Smooth muscle cell (in vitro differentiated cells): ENCODE data around the gene FGGY. TPM values are rescaled to one million over a fixed set of nuclear protein-coding genes. Genes with fewer than 3 reads are reported as not detected.
"Not testable (repeated sequence)": the region's sequence is repeated elsewhere in the genome, so short reads cannot be mapped to it uniquely, and the experiment has no call there.

Experiments
- DNase-seq: peaks from one replicate; lab custom pipeline; 2025; ENCODE audit not compliant: unreplicated experiment; lab: John Stamatoyannopoulos, UW
- H2AFZ ChIP-seq: fragments of 200-600 bp; sonication (generic); 2 replicates; pipeline ENCODE4 v1.6.0; 2016; ENCODE audit warnings: antibody characterized with exemption, low read depth, mild to moderate bottlenecking
- H3F3A ChIP-seq: fragments of 200-600 bp; sonication (generic); 2 replicates; pipeline ENCODE4 v1.6.0; 2017; ENCODE audit warnings: antibody characterized with exemption, low read depth
- H3K27ac ChIP-seq: fragments of 200-600 bp; sonication (generic); 2 replicates; pipeline ENCODE4 v1.5.1; 2016; ENCODE audit warnings: low read depth, mild to moderate bottlenecking
- H3K27me3 ChIP-seq: fragments of 200-600 bp; sonication (generic); 2 replicates; pipeline ENCODE4 v1.6.1; 2016; ENCODE audit warnings: low read depth, mild to moderate bottlenecking
- H3K36me3 ChIP-seq: fragments of 200-600 bp; sonication (generic); 2 replicates; pipeline ENCODE4 v1.5.1; 2016; ENCODE audit warnings: low read depth
- H3K4me1 ChIP-seq: fragments of 200-600 bp; sonication (generic); 2 replicates; pipeline ENCODE4 v1.5.1; 2016; ENCODE audit warnings: low read depth
- H3K4me2 ChIP-seq: fragments of 200-600 bp; sonication (generic); 2 replicates; pipeline ENCODE4 v1.6.0; 2016; ENCODE audit warnings: mild to moderate bottlenecking
- H3K4me3 ChIP-seq: fragments of 200-600 bp; sonication (generic); 2 replicates; pipeline ENCODE4 v1.5.1; 2016; ENCODE audit warnings: mild to moderate bottlenecking
- H3K79me2 ChIP-seq: fragments of 200-600 bp; sonication (generic); 2 replicates; pipeline ENCODE4 v1.6.0; 2016; ENCODE audit warnings: low read depth, mild to moderate bottlenecking
- H3K9ac ChIP-seq: fragments of 200-600 bp; sonication (generic); 2 replicates; pipeline ENCODE4 v1.6.0; 2016; ENCODE audit warnings: low read depth
- H3K9me3 ChIP-seq: fragments of 200-600 bp; sonication (generic); replicated peaks from 2 replicates; pipeline ENCODE4 v1.5.1; 2016; ENCODE audit warnings: low read depth
- H4K20me1 ChIP-seq: fragments of 200-600 bp; sonication (generic); 2 replicates; pipeline ENCODE4 v1.6.0; 2016; ENCODE audit warnings: low read depth
- WGBS: methylation state at CpG from one replicate; pipeline ENCODE4 v1.1.7; 2016; ENCODE audit warnings: low lambda C conversion rate; 5-methylcytosine and 5-hydroxymethylcytosine counted together
- polyA plus RNA-seq: library from polyadenylated mRNA; unstranded; fragments of >200 nt; fragmentation: Nextera tagmentation; extraction: Ambion mirVana; gene quantifications from 2 replicates; pipeline ENCODE4 v1.2.1, GENCODE V29; 2016
- total RNA-seq: library from RNA; depleted of rRNA; stranded (reverse); fragments of >200 nt; gene quantifications from 2 replicates; pipeline ENCODE4 v1.2.3, GENCODE V29; 2014
- TF ChIP-seq, protein P1 (sequence below): fragments of 200-600 bp; sonication (generic); IDR thresholded peaks from 2 replicates; pipeline ENCODE4 v1.5.1; 2017; ENCODE audit warnings: borderline replicate concordance, mild to moderate bottlenecking, antibody characterized with exemption; ENCODE audit not compliant: insufficient read depth, poor library complexity, severe bottlenecking

FGGY gene
- total and polyA plus RNA-seq, 2 experiments from 2014 or later: 5.1 to 9.2 TPM

DNA sequence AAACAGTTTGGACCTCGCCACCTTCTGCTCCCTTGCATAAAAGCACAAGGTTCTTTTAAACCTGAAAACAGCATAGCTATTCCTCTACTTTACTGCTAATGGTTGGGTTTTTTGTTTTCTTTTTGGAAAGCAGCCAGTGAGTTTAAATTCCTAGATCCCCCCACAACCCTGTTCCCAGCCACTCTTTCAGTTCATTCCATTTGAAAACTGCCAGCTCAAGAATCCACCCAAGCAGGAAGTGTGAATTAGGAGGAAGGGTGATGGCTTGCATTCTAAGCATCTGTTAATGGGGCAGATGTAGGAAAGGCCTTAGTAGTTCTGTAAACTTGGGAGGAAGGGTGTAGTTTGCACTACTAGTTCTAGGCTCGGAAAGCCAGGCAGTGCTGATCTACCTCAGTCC is 344.9 kb downstream of the FGGY start:
- no peaks in the 10 kb centered on the region for H3K4me1 ChIP-seq
- no peaks in the 10 kb centered on the region for H3K36me3 ChIP-seq
- peaks cover 10% of the 10 kb centered on the region for H3F3A ChIP-seq
- WGBS: 78% methylated on average over 2 of the region's 2 CpGs
- no peaks in the 10 kb centered on the region for H4K20me1 ChIP-seq
- H3K9ac ChIP-seq: no peak overlapping the region
- no peak overlapping the region for H3K4me2 ChIP-seq
- H3K27me3 ChIP-seq: no peaks in the 10 kb centered on the region
- peak overlapping the region; percentile 17 for H3K27ac ChIP-seq
- DNase-seq: no peak
- H3K4me3 ChIP-seq: no peak overlapping the region
- no peaks in the 10 kb centered on the region for H3K9me3 ChIP-seq
- no peaks in the 10 kb centered on the region for H3K79me2 ChIP-seq
- TF ChIP-seq, protein P1, sequence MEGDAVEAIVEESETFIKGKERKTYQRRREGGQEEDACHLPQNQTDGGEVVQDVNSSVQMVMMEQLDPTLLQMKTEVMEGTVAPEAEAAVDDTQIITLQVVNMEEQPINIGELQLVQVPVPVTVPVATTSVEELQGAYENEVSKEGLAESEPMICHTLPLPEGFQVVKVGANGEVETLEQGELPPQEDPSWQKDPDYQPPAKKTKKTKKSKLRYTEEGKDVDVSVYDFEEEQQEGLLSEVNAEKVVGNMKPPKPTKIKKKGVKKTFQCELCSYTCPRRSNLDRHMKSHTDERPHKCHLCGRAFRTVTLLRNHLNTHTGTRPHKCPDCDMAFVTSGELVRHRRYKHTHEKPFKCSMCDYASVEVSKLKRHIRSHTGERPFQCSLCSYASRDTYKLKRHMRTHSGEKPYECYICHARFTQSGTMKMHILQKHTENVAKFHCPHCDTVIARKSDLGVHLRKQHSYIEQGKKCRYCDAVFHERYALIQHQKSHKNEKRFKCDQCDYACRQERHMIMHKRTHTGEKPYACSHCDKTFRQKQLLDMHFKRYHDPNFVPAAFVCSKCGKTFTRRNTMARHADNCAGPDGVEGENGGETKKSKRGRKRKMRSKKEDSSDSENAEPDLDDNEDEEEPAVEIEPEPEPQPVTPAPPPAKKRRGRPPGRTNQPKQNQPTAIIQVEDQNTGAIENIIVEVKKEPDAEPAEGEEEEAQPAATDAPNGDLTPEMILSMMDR: no peak
- H2AFZ ChIP-seq: no peak overlapping the region

DNA sequence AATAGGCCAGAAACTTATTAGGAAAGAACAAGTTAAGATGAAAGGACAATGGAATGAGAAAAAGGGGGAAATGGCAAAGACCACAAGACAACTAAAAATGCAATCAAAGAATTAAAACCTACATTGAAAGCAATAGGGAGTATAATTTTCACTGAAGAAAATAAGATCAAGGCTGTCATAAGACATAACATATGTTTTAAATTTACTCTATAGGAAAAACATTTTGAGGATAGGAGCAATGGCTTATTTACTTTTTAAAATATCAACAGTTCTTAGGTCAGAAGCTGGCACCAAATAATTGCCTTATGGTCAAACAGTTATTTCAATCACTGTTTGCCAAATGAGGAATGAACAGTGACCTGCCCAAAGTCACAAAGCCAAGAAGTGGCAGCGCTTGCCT is 346.6 kb downstream of the FGGY start:
- Histone ChIP-seq H3F3A (peaks cover 10% of the 10 kb centered on the region), H3K4me1 (no peaks in the 10 kb centered on the region), H3K27ac (no peak overlapping the region), H3K9me3 (no peaks in the 10 kb centered on the region), H3K79me2 (no peaks in the 10 kb centered on the region), H3K36me3 (no peaks in the 10 kb centered on the region), H3K4me3 (no peak overlapping the region), H3K27me3 (no peaks in the 10 kb centered on the region), H3K4me2 (no peak overlapping the region), H3K9ac (no peak overlapping the region), H2AFZ (no peak overlapping the region), H4K20me1 (no peaks in the 10 kb centered on the region)
- TF ChIP-seq, protein P1: no peak
- no peak for DNase-seq
- WGBS: 97% methylated on average over 1 of the region's 1 CpG

DNA sequence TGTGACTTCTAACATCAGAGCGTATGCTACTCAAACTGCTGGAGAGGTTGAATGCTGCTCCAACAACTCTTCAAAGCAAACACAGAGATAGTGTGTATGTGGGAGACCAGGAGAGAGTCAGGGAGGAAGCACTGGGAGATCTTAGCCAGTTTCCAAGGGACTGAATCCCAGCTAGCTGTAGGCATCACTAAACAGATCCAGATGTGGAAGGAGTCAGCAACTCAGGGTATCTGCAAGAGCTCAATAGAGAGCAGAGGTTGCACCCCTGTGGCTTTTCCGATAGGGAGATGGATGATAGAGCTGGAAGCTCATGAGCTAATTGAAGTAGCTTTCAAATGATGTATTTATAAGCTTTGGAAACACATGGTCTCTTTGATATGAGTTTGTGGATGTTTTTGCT is 349.0 kb downstream of the FGGY start:
- Histone ChIP-seq H3K27me3 (no peaks in the 10 kb centered on the region), H3F3A (peaks cover 5% of the 10 kb centered on the region), H3K9me3 (no peaks in the 10 kb centered on the region), H3K36me3 (no peaks in the 10 kb centered on the region), H4K20me1 (no peaks in the 10 kb centered on the region), H3K4me2 (no peak overlapping the region), H3K4me1 (no peaks in the 10 kb centered on the region), H3K79me2 (no peaks in the 10 kb centered on the region), H3K4me3 (no peak overlapping the region), H3K27ac (peak overlapping the region; percentile 39), H3K9ac (no peak overlapping the region), H2AFZ (no peak overlapping the region)
- TF ChIP-seq, protein P1: no peak
- DNase-seq: no peak
- 55% methylated on average over 2 of the region's 2 CpGs for WGBS

DNA sequence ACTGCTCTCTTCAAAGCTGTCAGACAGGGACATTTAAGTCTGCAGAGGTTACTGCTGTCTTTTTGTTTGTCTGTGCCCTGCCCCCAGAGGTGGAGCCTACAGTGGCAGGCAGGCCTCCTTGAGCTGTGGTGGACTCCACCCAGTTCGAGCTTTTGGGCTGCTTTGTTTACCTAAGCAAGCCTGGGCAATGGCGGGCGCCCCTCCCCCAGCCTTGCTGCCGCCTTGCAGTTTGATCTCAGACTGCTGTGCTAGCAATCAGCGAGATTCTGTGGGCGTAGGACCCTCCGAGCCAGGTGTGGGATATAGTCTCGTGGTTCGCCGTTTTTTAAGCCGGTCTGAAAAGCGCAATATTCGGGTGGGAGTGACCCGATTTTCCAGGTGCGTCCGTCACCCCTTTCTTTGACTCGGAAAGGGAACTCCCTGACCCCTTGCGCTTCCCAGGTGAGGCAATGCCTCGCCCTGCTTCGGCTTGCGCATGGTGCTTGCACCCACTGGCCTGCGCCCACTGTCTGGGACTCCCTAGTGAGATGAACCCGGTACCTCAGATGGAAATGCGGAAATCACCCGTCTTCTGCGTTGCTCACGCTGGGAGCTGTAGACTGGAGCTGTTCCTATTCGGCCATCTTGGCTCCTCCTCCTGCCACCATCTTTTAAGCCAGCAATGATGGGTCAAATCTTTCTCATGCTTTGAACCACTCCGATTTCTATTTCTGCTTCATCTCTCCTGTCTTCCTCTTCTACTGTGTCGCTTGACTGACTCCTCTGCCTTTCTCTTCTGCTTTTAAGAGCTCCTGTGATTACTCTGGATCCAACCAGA is 356.5 kb downstream of the FGGY start:
- H3K27me3 ChIP-seq, H3K4me1 ChIP-seq: not testable (repeated sequence)
- 91% methylated on average over 30 of the region's 30 CpGs for WGBS

More for the DNA sequence above, 356.5 kb downstream of the FGGY start:
- not testable (repeated sequence) for H3K9me3 ChIP-seq, H3K79me2 ChIP-seq, H3K9ac ChIP-seq, H3K4me2 ChIP-seq, H3K4me3 ChIP-seq, H3K27ac ChIP-seq, H3K36me3 ChIP-seq, H4K20me1 ChIP-seq, H3F3A ChIP-seq, H2AFZ ChIP-seq, DNase-seq
